HG03108 (cell line): ENCODE data around the gene ZMYM1.
A peak's percentile ranks its signal among the peaks of the same experiment; 100 is the strongest.
"Not testable (repeated sequence)": the region's sequence is repeated elsewhere in the genome, so short reads cannot be mapped to it uniquely, and the experiment has no call there.

ENCODE experiments used
- ATAC-seq: cut with Tn5 transposase; IDR thresholded peaks from one replicate; pipeline ENCODE4 v1.9.1; 2021; ENCODE audit warnings: moderate library complexity; ENCODE audit not compliant: unreplicated experiment

The ZMYM1 gene

GRCh38 chr1:35073265-35073811, 5.8 kb upstream of the ZMYM1 start:
- no peak for ATAC-seq

- not testable (repeated sequence) for ATAC-seq
Observed at GRCh38 chr1:35076426-35076825, 2.8 kb upstream of the ZMYM1 start.

GRCh38 chr1:35080171-35080854, 1.1 kb downstream of the ZMYM1 start:
- no peak for ATAC-seq

- ATAC-seq: no peak
Observed at GRCh38 chr1:35085421-35085820, 6.2 kb downstream of the ZMYM1 start.

GRCh38 chr1:35097224-35097623, 18.0 kb downstream of the ZMYM1 start:
- no peak for ATAC-seq

GRCh38 chr1:35111106-35111505, 31.9 kb downstream of the ZMYM1 start:
- ATAC-seq: no peak

- ATAC-seq: no peak
Observed at GRCh38 chr1:35112668-35113067, 33.5 kb downstream of the ZMYM1 start.

GRCh38 chr1:35115459-35116383, 36.5 kb downstream of the ZMYM1 start:
- ATAC-seq: no peak

GRCh38 chr1:35120458-35121133, 41.4 kb downstream of the ZMYM1 start:
- ATAC-seq: peak; percentile 45

GRCh38 chr1:35122311-35122710, 43.1 kb downstream of the ZMYM1 start:
- ATAC-seq: no peak

GRCh38 chr1:35126546-35126945, 47.4 kb downstream of the ZMYM1 start:
- ATAC-seq: no peak

GRCh38 chr1:35129080-35129479, 49.9 kb downstream of the ZMYM1 start:
- no peak for ATAC-seq

- no peak for ATAC-seq
Observed at GRCh38 chr1:35136780-35137179, 57.6 kb downstream of the ZMYM1 start.

GRCh38 chr1:35137590-35137989, 58.4 kb downstream of the ZMYM1 start:
- ATAC-seq: not testable (repeated sequence)

GRCh38 chr1:35142294-35142693, 63.1 kb downstream of the ZMYM1 start:
- not testable (repeated sequence) for ATAC-seq

- ATAC-seq: not testable (repeated sequence)
Observed at GRCh38 chr1:35142728-35143127, 63.5 kb downstream of the ZMYM1 start.

- ATAC-seq: no peak
Observed at GRCh38 chr1:35143737-35144508, 64.7 kb downstream of the ZMYM1 start.

- not testable (repeated sequence) for ATAC-seq
Observed at GRCh38 chr1:35145892-35146549, 66.8 kb downstream of the ZMYM1 start.

- ATAC-seq: no peak
Observed at GRCh38 chr1:35151220-35151619, 72.0 kb downstream of the ZMYM1 start.

GRCh38 chr1:35164893-35165292, 85.7 kb downstream of the ZMYM1 start:
- ATAC-seq: no peak
